RCC 7860 (cell line): Measurements from ENCODE around the gene B3GNT9.

Experiments used
- DNase-seq: peaks from one replicate; pipeline ENCODE4 v3.0.0-alpha.2; 2015; ENCODE audit warnings: low spot score
- FAIRE-seq: peaks from 2 replicates; lab custom pipeline; 2012; peaks lifted over from hg19 to GRCh38; lab: Jason Lieb, UNC

The B3GNT9 gene

DNA sequence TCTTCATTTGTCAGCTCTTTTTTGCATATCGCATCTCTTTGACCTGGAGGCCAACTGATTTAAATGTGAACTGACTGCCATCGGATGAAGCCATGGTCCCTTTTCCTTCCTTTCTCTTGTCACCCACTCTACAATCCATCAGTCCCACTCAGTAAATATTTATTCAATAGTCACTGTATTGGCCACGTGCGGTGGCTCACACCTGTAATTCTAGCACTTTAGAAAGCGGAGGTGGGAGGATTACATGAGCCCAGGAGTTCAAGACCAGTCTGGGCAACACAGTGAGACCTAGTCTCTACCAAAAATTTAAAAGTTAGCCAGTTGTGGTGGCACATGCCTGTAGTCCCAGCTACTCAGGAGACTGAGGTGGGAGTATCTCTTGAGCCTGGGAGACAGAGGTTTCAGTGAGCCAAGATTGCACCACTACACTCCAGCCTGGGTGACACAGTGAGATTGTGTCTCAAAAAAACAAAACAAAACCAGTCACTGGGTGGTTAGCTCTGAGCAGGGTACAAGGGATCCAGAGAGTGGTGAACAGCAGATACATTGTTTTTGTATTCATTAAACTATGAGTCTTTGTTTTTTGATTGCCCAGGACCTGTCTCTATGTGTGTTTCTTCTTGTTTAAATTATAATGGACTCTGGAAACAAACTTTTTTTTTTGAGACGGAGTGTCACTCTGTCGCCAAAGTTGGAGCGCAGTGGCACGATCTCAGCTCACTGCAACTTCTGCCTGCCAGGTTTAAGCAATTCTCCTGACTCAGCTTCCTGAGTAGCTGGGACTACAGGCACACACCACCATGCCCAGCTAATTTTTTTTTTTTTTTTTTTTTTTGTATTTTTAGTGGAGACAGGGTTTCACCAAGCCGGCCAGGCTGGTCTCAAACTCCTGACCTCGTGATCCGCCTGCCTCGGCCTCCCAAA is 34.1 kb downstream of the B3GNT9 start:
- DNase-seq (no peak), FAIRE-seq (no peak)

DNA sequence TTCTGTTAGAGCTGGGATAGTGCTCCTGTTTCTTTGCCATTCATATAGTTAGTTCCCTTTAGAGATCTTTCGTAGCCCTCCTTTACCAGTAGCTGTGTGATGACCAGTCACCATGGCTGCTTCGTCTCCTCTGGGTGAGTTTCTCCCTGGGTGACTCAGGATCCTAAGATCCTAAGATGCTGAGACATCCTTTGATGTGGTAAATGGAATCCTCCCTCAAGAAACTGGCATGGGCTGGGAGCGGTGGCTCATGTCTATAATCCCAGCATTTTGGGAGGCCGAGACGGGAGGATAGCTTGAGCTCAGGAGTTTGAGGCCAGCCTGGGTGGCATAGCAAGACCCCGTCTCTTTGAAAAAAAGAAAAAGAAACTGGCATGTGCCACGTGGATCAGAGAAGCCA is 35.2 kb downstream of the B3GNT9 start:
- FAIRE-seq (peak; percentile 90), DNase-seq (peak; percentile 92)

DNA sequence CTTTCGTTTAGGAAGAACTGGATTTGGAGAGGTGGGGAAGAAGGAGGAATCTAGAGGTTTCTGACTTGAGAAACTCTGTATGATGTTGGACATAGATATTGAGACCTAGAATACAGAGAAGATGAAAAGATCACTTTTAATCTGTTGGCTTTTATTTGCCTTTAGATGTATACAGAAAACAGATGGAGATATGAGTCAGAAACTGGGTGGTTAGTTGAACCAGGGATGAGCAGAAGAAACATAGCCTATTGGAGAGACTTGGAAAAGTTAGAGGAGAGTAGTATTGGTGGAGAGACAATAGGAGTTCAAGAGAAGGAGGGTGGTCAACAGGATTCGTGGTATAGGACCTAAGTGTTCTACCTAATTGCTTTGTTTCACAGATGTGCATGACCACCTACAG is 36.0 kb downstream of the B3GNT9 start:
- FAIRE-seq: no peak
- no peak for DNase-seq

DNA sequence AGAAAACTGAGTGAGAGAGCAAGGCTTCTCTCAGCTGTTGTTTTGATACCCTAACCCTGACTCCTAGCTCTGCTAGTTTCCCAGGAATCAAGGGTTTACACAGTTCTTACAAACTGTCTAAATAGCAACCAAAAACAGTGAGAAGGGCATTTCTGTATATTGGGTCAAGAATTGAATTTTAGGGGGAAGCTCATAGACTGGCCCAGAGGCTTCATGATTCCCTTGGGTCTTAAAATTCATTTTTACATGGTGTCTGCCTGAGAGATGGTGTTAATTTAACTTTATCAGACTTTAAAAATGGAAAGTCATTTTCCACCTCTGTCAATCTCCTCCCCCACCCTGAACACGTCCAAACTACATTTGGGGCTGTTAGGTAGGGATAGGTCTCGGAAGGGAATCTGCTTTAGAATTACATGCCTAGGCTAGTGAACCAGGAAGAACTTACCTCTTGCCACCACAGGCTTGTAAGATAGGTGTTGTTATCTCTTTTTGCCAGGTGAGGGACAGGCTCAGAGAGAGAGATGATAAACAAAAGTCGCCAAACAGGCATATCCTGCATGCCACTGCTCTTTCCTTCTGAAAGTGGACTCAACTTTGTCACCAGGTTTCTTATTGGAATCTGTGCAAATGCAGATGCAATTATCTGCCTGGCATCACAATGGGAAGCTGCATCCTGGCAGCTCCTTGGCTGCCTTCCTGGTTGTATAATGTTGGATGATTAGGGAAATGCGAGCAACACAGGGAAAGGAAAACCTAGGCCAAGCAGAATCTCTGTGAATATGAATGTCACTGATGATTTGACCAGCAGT is 38.0 kb downstream of the B3GNT9 start:
- no peak for DNase-seq
- no peak for FAIRE-seq

DNA sequence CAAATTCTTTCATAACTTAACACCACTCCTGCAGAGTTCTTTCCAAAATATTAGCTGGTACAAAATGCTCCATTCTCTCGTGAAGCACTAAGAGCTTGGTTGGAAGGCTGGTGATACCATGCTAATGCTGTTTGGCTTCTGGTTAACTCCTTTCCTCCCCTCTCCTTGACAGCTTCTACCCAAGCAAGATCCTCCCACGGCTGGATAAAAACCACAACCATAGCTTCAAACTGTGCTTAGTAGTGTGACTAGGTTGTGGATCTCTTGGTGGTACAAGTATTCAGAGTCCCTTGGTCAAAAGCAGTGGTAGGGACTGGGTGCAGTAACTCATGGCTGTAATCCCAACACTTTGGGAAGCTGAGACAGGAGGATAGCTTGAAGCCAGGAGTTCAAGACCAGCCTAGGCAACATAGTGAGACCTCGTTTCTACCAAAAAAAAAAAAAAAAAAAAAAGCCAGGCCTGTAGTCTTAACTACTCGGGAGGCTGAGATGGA is 38.8 kb downstream of the B3GNT9 start:
- no peak for FAIRE-seq
- no peak for DNase-seq

DNA sequence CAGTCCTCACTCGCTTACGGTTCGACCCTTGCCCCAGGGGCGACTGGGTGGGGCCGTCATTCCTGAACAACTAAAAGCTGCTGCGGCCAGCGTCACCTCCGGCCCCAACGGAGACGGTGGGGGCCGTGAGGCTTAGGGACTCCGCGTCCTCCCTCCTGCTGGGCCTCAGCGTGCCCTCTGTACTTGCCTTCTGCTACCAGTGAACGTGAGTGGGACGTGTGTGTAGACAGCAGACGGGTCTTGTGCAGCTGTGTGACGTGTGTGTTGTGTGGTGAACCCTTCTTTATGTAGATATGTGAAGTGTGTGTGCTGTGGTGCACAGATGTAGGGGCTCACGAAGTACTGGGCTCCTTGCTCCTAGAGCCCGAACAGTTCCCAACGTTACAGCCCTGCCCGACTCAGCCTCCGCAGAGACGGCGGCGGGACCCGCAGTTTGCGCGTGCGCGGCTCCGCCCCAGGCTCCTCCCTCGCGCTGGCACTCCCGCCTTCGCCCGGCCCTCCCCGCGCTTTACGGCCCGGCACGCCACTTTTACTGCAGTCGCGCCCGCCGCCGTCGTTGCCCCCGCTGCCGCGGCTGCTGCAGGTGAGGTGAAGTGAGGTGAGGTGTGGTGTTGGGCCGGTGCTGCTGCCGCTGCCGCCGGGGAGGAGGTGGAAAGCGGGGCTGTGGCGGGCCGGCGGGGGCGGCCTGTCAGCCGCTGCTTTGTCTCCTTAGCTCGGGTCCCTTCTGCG is 41.2 kb downstream of the B3GNT9 start, which contains the start of gene PHAF1:
TSS of gene PHAF1 (plus strand) at position 535 of the 729 bp plus-strand sequence. CDS start 235 bp downstream, outside the sequence.
- no peak for FAIRE-seq
- peak; percentile 72 for DNase-seq

DNA sequence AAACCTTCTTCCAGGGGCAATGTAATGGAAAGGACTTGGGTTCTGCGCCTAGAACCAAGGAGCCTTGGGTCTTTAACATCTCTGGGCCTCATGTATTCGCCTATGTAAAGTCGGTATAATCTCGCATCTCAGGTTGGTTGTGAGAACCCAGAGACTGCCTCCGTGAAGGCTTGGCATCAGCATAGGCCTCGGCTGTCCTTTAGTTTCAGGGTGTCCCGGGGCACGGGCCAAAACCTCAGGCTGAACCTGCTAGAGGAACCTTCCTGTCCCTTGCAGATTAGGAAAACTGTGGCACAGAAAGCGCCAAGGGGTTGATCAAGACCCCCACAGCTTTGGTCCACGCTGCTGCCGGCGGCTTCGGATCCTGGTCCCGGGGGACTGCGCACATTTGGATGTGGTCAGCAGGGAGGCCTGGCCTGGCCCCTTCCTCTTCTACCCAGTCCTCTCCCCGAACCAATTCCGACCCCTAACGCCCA is 41.8 kb downstream of the B3GNT9 start:
- DNase-seq: no peak
- FAIRE-seq: no peak

DNA sequence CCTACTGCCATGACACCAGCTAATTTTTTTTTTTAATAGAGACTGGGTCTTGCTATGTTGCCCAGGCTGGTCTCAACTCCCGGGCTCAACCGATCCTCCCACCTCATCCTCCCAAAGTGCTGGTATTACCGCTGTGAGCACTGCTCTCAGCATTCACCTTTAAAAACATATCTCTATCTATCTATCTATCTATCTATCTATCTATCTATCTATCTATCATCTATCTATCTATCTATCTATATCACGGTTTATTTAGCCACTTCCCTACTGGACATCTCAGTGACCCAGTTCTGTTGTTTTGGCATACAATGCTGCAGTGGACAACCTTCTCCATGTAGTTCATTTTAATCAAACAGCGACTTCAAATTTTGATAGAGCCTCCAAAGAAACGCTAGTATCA is 42.3 kb downstream of the B3GNT9 start:
- FAIRE-seq (no peak), DNase-seq (no peak)

DNA sequence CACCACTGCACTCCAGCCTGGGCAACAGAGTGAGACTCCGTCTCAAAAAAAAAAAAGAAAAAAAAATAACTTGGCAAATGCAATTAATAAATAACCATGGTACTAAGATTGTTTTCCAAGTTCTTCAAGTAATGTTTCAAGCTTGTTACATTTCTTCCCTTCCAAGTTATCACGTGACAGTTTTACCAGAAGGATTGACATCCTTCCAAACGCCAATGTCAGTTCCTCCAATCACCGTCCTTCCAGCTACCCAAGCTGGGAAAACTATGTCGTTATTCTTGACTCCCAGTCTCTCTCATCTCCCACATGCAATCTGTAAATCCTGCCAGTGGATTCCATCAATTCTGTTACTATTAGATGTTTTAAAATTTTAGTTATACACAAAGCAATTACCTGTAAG is 44.9 kb downstream of the B3GNT9 start:
- FAIRE-seq: no peak
- no peak for DNase-seq

DNA sequence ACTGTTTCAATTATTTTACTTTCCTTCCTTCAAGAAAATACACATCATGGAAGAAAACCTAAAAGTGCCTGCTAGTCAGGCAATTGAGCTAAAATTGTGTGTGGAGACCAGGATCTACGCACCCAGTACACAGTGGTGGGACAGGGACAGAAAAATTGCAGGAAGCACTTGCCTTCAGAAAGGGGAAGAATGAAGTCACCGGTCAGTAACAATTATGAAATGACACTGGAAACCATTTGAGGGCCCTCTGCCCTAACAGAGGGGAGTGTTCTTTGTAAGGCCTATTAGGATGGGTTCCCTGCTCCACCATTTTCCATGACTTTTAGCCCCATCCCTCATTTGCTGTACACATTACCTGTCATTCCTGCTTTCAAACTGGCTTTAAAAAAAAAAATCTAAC is 45.6 kb downstream of the B3GNT9 start:
- no peak for DNase-seq
- FAIRE-seq: no peak

DNA sequence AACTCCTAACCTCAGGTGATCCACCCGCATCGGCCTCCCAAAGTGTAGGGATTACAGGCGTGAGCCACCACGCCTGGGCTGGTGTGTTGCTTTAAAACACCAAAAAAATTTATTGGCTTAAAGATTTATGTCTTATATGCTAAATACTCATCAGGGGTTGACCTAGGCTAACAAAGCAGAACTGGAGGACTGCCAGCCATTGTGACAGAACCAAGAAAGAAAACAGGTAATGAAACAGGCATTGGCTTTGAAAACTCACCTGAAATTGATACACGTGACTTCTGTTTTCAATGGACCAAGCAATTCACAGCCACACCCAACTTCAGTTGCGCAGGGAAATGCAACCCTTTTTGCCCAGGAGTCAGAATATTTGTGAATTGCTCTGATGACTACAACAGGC is 46.0 kb downstream of the B3GNT9 start:
- FAIRE-seq (no peak), DNase-seq (no peak)

DNA sequence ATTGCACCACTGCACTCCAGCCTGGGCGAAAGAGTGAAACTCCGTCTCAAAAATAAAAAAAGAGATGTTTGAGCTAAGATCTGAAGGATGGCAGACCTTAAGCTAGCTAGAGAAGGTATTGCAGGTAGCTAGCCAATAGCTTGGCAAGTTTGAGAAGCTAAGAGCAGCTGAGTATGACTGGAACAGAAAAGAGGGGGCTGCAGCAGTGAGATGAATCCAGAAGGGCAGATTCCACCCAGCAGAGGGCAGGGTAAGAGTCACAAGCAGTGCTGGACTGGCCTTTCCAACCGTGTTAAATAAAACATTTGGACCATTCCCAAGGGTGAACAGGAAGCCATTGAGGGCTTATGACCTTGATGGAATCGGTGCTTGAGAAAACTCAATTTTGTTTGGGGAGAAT is 46.7 kb downstream of the B3GNT9 start:
- peak; percentile 42 for DNase-seq
- no peak for FAIRE-seq

DNA sequence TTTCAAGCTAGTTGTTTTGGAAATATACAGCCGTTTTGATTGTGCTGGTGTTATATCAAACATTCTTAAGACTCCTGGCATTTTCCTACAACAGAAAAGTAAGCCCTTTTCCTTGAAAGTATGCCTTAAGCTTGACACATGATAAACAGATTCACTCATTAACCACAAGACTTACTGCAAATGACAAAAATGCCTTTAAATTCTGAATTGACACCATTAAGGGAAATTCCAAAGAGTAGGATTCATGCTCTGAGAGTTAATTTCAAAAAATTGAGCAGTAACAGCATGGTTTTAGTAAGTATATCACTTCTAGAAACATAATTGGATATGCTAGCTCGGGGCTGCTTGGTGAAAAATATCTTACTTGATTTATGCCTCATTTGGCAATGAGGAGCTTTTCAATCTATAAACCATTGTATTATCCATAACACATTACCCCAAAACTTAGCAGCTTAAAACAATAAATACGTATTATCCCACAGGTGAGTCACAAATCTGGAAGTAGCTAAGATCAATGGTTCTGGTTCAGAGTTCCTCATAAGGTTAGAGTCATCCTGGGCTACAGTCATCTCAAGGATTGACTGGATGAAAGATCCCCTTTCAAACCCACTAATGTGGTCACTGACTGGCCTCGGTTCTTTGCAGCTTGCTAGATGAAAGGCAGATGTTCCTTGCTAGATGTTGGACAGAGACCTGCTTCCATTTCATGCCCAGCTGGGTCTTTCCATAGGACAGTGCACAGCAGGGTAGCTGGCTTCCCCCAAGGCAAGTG is 49.3 kb downstream of the B3GNT9 start:
- FAIRE-seq: no peak
- DNase-seq: no peak

DNA sequence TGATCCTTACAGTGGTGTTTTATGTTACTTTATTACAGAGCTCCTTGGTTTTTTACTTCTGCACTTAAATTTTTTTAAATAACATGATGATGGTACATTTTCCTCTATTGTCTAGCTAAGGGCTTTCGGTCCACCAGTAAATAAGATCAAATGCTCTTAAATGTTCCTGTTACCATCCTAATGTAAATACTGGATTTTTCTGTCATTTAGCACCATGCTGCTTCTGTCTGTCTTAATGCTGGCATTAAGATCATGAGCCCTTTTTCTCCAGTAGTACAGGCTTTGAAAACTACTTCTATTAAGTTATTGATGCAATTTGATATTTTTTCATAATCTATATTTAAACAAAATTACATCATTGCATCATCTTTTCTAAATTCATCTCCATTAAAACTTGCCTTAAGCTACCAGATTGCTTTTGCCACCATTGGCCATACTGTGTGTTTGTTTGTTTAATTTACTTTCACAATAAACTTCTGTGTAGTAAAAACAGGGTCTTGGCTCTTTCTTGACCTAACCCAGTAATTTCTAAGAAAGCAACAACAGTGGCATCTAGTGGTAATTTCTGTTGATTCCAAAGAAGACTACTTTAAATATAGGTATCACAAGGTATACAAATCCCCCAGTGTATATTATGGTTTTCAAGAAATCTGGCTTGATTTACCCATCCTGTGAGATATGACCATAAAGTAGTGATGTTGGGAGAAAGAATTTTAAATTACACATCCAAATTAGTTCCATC is 50.1 kb downstream of the B3GNT9 start:
- peak; percentile 7 for FAIRE-seq
- DNase-seq: no peak

DNA sequence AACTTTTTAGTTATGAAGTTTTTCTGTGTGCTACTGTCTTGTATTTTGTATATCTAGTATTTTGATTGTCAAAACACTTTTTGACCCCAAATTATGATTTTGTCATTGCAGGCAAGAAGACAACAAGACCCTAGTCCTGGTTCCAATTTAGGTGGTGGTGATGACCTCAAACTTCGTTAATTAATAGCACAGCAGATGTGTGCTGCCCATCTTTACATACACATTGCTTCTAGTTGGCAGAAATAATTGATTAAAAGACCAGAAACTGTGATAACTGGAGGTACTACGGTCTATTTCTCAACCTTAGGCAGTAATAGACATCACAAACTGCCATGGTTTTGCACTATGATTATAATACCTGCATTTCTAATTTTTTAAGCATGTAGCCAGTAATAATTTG is 52.2 kb downstream of the B3GNT9 start:
- no peak for FAIRE-seq

More for the DNA sequence above, 52.2 kb downstream of the B3GNT9 start:
- DNase-seq: no peak
